Measurements from ENCODE around the gene G6PC1.
"Not testable (repeated sequence)": the region's sequence is repeated elsewhere in the genome, so short reads cannot be mapped to it uniquely, and the experiment has no call there.

Gene G6PC1

DNA sequence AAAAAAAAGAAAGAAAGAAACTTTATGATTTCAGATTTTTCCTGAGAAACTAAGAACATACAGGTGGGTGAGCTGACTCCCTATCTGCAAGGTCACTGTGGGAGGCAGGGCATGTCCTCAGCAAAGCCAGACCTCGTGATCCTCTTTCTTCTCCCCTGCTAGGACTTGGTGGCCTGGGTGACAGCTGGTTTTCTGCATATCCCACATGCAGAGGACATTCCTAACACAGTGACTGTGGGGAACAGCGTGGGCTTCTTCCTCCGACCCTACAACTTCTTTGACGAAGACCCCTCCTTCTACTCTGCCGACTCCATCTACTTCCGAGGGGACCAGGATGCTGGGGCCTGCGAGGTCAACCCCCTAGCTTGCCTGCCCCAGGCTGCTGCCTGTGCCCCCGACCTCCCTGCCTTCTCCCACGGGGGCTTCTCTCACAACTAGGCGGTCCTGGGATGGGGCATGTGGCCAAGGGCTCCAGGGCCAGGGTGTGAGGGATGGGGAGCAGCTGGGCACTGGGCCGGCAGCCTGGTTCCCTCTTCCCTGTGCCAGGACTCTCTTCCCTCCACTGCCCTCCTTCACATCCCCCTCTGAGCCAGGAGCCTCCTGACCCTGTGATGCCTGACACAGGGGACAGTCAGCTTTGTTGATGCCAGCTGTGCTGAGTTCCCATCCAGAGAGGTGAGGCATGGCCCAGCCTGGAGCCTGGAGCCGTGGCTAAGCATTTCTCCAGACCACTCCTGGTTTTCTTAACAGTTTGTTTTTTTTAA is 26.5 kb upstream of the G6PC1 start:
- DNase-seq = not testable (repeated sequence)

DNA sequence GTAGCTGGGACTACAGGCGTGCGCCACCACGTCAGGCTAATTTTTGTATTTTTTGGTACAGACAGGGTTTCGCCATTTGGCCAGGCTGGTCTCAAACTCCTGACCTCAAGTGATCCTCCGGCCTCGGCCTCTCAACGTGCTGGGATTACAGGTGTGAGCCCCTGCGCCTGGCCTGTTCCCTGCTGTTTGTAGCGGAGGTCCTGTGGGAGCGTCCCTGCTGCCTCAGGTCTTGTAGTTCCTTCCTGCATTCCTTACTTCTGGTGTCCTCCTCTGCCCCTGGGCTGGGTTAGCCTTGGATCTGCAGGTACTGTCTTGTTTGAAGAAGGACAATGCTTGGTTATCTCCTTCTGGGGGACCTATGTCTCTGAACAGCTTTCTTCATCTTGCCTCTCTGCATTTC is 23.6 kb upstream of the G6PC1 start:
- DNase-seq = no peak

DNA sequence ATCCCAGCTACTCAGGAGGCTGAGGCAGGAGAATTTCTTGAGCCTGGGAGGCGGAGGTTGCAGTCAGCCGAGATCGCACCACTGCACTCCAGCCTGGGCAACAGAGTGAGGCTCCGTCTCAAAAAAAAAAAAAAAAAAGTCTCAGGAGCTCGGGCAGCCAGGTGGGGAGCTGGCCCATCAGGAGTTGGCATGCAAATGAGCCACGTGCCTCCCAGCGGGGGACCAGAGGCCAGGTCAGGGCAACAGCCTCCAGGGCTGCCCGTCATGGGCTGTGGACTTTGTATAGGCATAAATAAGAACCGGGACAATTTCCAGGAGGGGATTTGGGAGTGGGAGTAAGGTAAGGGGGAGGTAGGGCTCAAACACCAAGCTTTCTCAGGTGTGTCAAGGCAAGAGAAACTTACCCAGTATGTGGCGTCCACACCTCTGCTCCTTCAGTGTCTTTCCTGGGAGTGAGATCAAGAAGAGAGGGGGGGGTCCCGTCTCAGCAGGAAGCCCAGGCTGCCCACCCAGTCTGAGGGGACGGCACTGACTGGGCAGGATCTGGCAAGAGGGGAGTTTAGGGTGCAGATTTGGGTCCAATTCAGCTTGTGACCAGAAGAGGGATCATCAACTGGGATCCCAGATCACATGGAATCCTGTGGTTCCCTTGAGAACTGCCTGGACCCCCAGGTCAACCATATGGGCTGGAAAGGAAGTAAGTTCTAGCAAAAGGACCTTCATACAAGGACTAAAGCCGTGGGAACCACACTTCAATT is 22.3 kb upstream of the G6PC1 start:
- DNase-seq = no peak

DNA sequence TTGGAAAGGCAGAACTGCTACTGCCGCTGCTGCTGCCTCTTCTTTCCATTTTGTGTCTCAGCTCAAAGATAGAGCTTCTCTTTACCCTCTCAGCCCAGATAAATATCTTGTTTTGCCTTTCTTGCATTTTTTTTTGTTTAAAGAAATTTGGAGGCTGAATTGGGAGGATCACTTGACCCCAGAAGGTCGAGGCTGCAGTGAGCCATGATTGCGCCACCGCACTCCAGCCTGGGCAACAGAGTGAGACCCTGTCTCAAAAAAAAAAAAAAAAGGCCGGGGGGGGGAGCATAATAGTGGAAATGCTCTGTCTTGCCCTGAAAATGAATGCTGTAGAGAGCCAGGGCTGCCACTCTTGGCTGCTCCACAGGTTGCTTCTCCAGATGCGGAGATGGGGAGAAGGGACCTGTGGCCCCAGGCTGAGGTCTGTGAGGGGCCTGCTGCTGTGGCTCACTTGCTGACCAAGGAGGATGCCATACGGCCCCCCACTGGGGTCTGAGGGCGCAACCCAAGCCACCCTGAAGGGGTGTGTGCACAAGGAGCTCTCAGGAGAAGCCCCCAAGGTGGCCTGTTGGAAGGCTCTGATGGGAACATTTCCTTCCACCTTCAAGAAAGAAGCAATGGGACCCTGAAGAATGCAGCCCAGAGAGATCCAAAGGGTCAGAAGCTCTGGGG is 21.5 kb upstream of the G6PC1 start:
- no peak for DNase-seq

DNA sequence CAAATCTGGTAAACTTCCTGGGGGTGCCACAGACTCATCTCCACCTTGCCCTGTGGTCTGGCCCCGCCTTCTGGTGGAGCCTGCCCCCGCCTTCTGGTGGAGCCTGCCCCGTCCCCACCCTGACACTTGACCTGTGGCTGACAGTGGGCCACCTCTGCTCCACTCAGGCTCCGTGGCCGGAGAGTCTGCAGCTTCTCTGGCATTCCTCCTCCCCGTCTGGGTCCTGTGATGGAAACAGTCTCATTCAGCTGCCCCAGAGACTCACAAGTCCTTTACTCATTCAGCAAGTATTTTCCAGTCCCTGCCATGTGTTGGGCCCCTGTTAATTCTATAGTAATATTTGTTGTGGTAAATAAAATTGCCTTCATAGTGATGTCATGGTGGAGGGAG is 21.0 kb upstream of the G6PC1 start:
- no peak for DNase-seq

DNA sequence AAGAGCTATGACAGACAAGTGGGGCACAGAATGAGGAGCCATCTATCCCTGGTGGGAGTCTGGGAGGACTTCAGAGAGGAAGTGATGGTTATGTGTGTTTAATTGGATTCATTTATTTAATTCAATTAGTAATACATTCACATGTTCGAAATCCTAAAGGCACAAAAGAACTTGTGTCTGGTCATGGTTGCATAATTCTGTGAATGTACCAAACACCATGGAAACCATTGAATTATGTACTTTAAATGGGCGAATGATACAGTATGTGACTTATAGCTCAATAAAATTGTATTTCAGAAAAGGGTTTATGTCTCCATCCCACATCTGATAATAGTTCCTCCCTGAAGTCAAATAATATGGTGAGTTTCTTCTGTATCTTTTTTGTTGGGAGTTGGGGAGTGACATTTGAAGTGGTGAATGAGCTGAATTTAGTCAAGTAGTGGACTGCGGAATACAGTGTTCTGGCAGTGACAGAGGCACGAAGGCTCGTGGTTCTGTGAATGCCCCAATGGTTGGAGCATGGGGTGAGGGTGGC is 19.8 kb upstream of the G6PC1 start:
- DNase-seq = no peak

DNA sequence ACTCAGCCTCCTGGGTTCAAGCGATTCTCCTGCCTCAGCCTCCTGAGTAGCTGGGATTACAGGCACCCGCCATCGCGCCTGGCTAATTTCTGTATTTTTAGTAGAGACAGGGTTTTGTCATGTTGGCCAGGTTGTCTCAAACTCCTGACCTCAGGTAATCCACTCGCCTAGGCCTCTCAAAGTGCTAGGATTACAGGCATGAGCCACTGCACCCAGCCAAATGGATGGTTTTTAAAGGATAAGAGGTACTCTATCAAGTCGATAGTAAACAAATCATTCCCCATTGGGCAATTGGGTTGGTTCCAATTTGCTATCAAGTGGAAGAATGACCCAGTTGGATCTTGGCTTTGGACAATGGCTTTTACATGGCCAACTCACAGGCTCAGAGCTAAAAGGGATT is 18.9 kb upstream of the G6PC1 start:
- not testable (repeated sequence) for DNase-seq

DNA sequence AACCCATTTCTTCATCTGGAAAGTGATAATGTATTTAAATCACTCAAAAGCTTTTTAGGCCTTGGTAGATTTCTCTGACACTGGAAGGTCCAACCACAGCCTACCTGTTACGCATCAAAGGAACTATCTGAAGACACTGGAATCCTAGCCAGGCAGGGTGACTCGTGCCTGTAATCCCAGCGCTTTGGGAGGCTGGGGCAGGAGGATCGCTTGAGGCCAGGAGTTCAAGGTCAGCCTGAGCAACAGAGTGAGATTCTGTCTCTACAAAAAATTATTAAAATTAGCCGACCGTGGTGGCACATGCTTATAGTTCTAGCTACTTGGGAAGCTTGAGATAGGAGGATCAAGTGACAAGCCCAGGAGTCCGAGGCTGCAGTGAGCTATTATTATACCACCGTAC is 18.4 kb upstream of the G6PC1 start:
- no peak for DNase-seq

DNA sequence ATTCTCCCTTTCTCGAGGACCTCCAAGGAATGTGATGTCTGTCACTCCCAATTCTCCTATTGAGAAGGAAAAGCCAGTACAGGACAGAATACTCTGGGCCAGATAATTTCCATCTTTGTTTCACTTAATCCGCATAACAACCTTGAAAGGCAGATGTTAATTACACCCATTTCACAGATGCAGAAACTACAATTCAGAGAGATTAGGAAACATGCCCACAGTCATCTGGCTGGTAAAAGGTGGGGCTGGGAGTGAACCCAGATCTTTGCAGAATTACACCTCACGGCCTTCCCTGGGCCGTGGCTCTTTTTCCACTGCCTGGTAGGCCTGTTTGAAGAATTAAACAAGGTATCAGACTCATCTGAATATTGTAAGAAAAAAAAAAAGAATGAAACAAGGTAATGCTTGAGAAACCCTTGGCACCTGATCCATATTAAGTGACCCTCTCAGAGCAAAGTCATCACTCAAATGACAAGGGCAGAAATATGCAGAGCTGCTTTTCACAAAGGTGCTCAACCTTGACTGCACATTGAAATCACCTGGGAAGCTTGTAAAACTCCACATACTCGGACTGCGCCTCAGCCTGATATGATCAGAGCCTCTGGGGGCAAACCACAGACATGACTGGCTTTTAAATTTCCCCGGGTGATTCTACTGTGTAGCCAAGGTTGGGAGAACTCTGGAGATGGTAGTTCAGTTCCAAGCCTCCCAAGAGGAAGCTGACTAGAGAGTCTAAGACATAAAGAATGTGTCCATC is 16.6 kb upstream of the G6PC1 start:
- DNase-seq = no peak

DNA sequence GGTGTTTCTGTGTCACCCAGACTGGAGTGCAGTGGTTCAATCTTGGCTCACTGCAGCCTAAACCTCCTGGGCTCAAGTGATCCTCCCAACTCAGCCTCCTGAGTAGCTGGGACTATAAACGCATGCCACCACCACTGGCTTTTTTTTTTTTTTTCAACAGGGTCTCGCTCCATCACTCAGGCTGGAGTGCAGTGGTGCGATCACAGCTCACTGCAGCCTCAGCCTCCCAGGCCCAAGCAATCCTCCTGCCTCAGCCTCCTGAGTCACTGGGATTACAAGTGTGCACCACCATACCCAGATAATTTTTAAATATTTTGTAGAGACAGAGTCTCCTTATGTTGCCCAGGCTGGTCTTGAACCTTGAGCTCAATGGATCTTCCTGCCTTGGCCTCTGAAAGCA is 14.8 kb upstream of the G6PC1 start:
- not testable (repeated sequence) for DNase-seq

DNA sequence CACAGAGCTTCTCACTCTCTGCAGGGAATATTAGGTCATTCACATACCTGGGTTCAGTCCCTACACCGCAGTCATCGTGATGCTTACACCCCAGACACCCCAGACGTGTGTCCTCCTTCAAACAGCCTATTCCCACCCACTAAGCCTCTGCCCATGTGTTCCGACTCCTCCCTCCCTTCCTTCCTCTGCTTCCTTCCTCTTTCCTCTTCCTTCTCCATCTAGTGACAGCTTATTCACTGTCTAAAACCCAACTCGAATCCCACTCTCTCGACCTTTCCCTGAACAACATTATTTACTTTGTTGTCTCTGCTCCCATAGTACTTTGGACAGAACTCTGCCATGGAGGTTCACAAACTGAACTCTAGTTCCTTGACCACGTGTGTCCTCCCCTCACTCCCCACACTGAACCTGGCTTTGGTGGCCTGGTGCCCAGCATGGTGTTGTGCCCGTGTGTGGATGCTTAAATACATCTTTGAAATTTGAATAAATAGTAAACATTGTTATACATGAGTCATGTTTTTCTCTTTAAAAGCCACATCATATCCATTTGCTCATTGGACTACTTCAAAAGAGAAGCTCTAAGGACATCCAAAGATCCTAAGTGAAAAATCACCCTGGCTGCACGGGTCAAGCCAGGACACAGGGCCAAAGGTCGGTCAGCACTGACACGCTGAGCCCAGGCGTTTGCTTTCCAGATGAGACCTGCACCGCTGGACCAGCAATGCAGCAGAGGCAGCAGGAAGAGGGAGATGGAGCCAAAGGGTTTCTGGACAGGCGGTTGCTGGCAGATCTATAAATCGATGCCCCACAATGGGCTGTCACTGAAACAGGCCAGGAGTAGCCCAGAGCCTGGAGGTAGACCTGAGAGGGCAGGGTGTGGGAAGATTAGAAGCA is 14.1 kb upstream of the G6PC1 start:
- DNase-seq = no peak

DNA sequence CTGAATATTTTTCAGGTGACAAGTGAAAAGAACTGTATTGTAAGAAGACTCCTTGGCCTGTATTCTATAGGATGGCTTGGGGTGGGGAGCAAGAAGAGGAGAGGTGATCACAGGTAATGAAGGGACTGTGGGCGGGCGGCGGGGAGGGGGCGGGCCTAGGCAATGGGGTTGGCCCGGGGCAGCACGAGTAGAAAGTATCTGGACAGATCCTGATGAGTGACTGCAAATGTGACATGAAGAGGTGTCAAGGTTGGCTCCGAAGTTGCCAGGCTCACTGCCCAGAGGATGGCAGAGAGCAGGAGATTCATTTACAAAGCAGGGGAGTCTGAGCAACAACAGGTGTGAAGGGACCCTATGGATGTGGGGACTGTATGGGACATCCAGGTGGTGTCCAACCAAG is 10.8 kb upstream of the G6PC1 start:
- DNase-seq = no peak

DNA sequence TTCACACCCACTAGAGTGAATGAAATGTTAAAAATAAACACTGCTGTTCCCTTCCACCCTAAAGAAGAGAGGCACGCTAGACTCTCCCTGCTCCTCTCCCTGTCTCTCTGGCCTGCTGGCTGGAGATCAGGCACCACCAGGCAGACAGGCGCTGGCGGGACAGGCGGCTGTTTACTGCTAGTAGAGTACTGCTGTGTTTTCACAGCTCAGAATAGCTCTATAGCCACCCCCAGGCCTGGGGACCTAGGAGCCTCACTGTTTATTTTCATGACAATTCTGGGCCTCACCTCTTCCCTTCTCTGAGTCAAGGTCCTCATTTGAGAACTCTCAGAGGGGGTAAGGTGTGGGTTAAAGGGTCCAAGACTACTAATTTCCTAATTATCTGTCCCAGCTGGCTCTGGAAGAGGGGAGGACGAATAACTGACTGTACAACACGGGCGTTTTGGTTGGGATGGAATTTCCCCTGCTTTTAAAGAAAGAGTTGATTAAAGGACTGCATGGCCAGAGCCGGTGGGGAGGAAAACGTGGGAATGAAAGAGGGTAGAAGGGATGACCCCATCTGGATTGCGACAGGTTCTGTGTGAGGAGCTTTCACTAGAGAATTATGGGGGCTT is 9.0 kb upstream of the G6PC1 start:
- no peak for DNase-seq

DNA sequence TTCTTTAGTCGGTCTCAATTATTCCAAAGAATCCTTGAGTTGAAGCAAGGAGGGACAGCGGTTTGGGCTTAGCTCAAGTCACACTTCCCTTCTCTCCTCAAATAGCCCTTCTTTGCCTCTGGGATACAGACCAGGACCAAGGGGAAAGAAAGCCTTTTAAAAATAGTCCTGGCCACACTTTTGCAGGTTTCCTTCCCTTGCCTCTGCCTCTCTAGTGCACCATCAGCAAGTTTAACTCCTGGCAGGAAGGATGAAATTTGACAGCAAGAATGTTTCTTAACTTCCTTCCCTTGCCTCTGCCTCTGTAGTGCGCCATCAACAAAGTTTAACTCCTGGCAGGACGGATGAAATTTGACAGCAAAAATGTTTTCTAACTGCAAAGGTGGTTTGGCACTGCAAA is 7.2 kb upstream of the G6PC1 start:
- no peak for DNase-seq

DNA sequence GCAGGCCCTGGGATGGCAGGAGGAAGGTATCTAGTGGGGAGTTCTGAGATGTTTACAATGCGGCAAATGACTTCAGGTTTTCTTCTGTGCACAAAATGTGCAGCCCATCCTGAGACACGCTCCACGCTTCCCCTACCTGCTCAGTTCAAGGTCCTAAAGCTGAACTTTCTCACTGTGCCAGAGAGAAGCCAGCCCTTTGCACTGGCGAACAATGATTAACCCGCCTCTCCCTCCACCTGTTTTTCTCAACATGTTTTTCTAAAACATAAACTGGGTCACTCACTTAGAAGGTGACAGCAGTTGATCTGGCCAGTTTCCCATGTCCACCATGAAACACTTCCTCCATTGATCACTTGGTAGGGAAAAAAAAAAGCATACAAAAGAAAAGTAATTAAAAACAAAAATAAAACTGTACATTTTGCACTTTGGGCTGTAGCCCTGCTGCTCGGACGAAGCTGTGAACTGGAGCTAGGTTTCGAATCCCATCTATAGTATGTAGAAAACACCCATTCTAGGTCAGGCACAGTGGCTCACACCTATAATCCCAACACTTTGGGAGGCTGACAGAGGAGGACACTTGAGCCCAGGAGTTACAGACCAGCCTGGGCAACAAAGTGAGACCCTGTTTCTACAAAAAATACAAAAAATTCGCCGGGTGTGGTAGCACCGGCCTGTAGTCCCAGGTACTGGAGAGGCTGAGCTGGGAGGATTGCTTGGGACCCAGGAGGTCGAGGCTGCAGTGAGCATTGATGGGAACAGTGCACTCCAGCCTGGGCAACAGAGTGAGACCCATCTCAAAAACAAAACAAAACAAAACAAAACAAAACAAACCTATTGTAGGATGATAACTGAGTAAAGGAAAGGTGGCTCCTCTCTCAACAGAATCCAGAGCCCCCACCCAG is 6.1 kb upstream of the G6PC1 start:
- no peak for DNase-seq

DNA sequence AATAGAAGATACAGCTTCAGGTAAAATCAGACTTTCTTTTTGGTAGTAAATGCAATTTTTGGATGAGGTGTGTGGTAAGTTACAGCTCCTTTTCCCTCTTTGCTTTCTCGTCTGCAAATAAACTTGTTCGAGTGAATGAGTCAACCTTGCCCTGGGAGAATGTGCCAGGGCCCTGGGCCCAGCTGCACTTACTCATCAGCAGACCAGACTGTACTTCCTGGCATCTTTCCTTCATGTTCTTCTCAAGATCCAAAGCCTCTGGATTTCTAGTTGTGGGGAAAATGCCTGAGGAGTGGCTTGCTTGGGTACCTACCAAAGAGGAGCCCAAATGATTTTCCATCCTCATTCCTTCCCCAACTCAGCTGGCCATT is 5.4 kb upstream of the G6PC1 start:
- DNase-seq = no peak

DNA sequence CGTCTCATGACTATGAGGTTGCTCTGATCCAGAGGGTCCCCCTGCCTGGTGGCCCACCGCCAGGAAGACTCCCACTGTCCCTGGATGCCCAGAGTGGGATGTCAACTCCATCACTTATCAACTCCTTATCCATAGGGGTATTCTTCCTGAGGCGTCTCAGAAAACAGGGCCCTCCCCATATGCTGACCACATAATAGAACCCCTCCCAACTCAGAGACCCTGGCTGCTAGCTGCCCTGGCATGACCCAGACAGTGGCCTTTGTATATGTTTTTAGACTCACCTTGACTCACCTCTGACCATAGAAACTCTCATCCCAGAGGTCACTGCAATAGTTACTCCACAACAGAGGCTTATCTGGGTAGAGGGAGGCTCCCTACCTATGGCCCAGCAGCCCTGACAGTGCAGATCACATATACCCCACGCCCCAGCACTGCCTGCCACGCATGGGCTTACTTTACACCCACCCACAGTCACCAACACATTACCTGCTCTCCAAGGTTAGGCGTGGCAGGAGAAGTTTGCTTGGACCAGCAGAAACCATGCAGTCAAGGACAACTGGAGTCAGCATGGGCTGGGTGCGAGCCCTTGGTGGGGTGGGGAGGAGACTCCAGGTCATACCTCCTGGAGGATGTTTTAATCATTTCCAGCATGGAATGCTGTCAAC is 2.3 kb upstream of the G6PC1 start:
- no peak for DNase-seq

DNA sequence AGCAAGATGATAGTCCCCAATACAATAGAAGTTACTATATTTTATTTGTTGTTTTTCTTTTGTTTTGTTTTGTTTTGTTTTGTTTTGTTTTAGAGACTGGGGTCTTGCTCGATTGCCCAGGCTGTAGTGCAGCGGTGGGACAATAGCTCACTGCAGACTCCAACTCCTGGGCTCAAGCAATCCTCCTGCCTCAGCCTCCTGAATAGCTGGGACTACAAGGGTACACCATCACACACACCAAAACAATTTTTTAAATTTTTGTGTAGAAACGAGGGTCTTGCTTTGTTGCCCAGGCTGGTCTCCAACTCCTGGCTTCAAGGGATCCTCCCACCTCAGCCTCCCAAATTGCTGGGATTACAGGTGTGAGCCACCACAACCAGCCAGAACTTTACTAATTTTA is 618 bp upstream of the G6PC1 start:
- DNase-seq = not testable (repeated sequence)

DNA sequence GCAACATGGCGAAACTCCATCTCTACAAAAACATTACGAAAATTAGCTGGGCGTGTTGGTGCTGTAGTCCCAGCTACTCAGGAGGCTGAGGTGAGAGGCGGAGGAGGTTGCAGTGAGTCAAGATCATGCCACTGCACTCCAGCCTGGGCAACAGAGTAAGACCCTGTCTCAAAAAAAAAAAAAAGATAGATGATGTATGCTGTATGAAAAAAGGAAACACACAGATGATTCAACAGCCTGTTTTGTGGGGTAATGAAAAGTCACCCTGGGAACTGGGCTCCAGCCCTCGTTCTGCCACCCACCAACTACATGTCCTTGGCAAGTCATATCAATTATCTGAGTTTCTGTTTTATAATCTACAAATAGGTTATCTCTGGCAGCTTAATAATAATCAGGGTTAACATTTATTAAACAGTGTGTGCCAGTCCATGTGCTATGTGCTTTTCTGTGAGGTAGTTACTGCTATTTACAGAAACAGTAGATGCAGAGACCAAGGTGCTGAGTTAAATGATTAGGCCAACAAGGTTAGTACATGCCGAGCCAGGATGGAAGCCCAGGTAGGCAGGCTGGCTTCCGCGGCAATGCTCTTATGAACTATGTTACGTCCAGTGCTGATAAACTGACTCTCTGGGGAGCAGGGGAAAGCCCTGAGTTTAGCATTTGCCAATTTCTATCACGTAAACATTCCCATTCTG is 1.1 kb downstream of the G6PC1 start:
- DNase-seq = no peak

Measured in activated naive CD4-positive, alpha-beta T cell (primary cell).